Thyroid gland (tissue), 4 donors: ENCODE data around the gene KIRREL3.

Experiments
- CTCF ChIP-seq, 6 experiments: fragments of 200-600 bp in 3 of 6; fragments of 450-650 bp in 3 of 6; sonication (generic) in 3 of 6; IDR thresholded peaks; one replicate each; pipeline ENCODE4 v1.5.1; 2016 to 2019; ENCODE audit warnings: antibody characterized with exemption in 6 of 6, mild to moderate bottlenecking in 2 of 6, inconsistent platforms in 1 of 6, moderate library complexity in 1 of 6
- POLR2A ChIP-seq, 2 donors: fragments of 450-650 bp; IDR thresholded peaks; one replicate each; pipeline ENCODE4 v1.6.1; 2017; ENCODE audit warnings: antibody characterized with exemption in 2 of 2, mild to moderate bottlenecking in 2 of 2, moderate library complexity in 1 of 2

- TF ChIP-seq CTCF (IDR thresholded peaks at IDR 0.05) (no peak), POLR2A (IDR thresholded peaks at IDR 0.05) (no peak)
Observed at GRCh38 chr11:126450806-126451205, 549.8 kb downstream of the KIRREL3 start.
